GM12865 (cell line): ENCODE data around the gene SLC35D1.

Experiments
- DNase-seq: peaks from one replicate; pipeline ENCODE4 v3.0.0; 2010; ENCODE audit warnings: low read depth
- H3K4me3 ChIP-seq: 2 replicates; pipeline ENCODE4 v1.5.1; 2011; ENCODE audit warnings: mild to moderate bottlenecking, low read depth, low read length, control low read depth
- TF ChIP-seq, protein P1 (sequence below): IDR thresholded peaks from 2 replicates; pipeline ENCODE4 v1.5.1; 2011; ENCODE audit warnings: low read length, control low read depth, low read depth, inconsistent platforms; ENCODE audit not compliant: insufficient read depth; ENCODE audit errors: missing control alignments

Gene SLC35D1

DNA sequence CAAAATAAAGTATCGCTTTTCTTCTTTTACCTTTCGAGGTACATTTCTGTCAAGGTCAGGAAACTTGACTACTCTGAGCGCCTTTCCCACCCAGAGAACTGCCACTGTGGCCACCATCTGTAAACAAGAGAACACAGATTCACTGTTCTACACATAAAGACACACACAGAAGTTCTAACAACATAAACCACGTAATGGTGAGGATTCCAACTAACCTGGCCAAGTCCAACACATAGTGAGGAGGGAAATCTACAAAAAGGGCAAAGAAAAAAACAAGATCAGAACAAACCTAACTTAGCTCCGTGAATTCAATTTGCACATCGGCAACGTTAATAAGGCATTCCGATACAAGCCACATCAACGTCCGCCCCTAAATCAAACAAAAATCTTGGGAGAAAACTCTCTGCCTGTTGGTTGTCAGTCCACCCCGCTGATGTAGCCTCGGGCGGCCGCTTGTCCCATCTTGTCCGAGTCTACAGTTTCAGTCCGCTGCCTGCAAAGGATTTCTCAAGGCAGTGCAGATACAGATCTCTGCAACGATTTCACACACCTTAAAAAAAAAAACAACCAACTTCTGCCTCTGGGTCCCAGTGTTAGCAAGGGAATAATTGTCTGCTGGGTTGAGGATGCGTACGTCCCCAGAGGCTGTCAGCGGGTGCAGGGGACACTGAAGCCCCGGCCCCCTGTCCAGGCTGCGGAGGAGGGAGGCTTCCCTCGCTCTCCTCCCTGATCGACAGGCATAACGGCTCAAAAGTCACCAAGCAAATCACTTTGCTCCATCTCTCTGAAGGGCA is 1.0 kb downstream of the SLC35D1 start:
- peak; percentile 42 for DNase-seq
- H3K4me3 ChIP-seq = peak overlapping the region; percentile 96

DNA sequence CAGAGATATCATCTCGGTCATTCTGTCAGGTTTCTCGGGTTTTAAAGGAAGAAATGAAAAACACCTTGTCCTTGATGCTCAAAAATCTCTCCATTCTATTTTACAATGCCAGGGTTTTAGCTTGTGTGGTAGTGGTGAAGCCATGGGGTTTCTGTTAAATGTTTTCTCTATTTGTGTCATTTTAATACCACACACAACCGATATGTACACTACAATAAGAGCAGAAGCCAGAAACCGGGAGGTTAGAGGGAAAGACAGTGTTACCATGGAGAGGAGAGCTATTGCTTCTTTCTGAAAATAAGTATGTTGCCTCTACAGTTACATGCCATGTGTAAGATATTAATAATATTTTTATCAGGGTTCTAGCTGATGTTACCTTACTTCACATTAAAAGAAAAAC is 2.8 kb downstream of the SLC35D1 start:
- no peak overlapping the region for H3K4me3 ChIP-seq
- TF ChIP-seq, protein P1, sequence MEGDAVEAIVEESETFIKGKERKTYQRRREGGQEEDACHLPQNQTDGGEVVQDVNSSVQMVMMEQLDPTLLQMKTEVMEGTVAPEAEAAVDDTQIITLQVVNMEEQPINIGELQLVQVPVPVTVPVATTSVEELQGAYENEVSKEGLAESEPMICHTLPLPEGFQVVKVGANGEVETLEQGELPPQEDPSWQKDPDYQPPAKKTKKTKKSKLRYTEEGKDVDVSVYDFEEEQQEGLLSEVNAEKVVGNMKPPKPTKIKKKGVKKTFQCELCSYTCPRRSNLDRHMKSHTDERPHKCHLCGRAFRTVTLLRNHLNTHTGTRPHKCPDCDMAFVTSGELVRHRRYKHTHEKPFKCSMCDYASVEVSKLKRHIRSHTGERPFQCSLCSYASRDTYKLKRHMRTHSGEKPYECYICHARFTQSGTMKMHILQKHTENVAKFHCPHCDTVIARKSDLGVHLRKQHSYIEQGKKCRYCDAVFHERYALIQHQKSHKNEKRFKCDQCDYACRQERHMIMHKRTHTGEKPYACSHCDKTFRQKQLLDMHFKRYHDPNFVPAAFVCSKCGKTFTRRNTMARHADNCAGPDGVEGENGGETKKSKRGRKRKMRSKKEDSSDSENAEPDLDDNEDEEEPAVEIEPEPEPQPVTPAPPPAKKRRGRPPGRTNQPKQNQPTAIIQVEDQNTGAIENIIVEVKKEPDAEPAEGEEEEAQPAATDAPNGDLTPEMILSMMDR = no peak
- peak; percentile 11 for DNase-seq

More for the DNA sequence above, 1.0 kb downstream of the SLC35D1 start:
- TF ChIP-seq, protein P1 = no peak

DNA sequence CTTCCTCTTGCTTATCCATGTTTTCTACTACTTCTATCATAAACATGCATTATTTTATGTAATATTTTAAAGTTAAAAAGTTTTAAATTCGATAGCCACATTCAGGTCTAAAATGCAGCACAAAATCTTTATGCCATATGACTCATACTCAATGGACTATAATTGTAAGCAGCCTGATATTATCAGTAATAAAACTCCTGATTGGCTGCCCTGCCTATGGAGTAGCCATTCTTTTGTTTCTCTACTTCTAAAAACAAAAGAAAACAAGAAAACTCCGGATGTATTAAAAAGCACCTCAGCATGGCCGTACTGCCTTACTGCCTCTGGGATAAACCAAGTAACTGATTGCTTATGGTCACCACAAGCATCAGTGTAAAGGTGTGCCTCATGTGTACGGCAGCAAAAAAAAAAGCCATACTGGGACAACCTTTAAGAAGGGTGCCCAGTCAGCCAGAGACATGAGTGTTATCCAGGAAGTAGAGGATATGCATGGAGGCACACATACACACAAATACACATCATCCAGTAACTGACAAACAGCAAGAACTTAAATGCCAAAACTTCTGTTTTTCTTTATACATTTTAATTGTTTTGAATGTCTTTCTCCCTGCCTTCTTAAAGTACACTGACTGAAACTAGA is 9.2 kb downstream of the SLC35D1 start:
- H3K4me3 ChIP-seq = no peak overlapping the region
- DNase-seq = no peak
- TF ChIP-seq, protein P1 = no peak

DNA sequence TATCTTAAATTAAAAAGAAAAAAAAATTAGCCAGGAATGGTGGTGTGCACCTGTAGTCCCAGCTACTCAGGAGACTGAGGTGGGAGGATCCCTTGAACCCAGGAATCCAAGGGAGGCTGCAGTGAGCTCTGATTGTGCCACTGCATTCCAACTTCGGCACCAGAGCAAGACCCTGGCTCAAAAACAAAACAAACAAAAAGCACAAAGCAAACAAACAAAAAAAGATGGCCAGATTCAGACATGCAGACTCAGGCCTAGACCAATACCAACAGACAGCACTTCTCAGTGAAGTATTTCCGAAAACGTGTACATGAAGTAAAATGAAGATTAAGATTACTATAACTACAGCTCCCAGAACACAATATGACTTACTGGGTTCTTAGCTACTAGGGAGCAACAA is 10.6 kb downstream of the SLC35D1 start:
- DNase-seq = no peak
- TF ChIP-seq, protein P1 = no peak

DNA sequence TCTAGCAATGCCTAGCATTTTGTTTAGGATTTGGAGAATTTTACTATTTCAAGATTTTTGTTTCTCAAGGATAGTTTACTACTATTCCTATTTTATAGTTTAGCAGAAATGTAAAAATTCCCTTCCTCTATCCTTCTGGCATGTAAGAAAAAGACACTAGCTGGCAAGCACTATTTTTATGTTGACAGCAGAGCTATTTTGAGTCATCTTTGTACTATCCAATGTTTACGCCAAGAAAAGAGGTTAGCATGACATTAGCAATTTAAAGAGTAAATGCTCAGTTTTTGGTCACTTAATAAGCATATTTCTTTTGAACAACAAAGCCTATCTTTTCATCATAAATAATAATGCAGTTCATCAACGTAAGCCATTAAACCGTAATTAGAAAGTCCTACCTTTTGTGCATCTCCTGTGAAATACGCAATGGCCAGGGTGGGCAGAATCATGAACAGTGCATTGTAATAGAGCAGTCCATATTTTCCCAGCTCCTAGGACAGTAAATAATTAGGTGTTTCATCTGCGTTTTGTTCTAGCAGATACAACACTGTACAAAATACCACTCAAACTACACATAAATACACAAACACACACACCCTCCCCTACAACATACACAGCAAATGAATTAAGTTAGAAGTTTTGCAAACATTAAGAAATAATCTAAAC is 12.0 kb downstream of the SLC35D1 start:
- DNase-seq = no peak
- TF ChIP-seq, protein P1 = no peak
- no peak overlapping the region for H3K4me3 ChIP-seq

More for the DNA sequence above, 10.6 kb downstream of the SLC35D1 start:
- H3K4me3 ChIP-seq = no peak overlapping the region

DNA sequence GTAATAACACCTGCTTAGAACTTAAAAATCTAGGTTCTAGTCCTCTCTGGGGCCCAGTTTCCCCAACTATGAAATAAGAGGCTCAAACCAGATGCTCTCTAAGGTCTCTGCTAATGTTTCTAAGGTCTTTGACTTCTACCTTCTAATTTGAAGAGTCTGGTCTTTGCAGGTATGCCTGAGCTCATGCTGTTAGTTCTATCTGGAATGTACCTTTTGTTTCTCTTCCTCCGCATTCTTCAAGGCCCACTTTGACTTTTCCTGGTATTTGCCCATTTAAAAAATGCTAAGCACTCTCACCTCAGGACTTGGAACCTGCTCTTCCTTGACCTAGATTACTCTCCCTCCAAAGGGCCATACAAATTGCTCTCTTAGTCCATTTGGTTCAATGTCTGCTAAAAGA is 13.5 kb downstream of the SLC35D1 start:
- DNase-seq = no peak
- TF ChIP-seq, protein P1 = no peak

More for the DNA sequence above, 13.5 kb downstream of the SLC35D1 start:
- no peak overlapping the region for H3K4me3 ChIP-seq
